SH-SY5Y (cell line): ENCODE measurements around the gene DUSP28.

Experiments used
- GATA2 ChIP-seq: IDR thresholded peaks from 2 replicates; pipeline ENCODE4 v1.6.1; 2011; ENCODE audit warnings: mild to moderate bottlenecking, low read depth, low read length
- GATA3 ChIP-seq: IDR thresholded peaks from 2 replicates; pipeline ENCODE4 v1.6.1; 2011; ENCODE audit warnings: low read depth, mild to moderate bottlenecking, low read length, moderate library complexity

Gene DUSP28

DNA sequence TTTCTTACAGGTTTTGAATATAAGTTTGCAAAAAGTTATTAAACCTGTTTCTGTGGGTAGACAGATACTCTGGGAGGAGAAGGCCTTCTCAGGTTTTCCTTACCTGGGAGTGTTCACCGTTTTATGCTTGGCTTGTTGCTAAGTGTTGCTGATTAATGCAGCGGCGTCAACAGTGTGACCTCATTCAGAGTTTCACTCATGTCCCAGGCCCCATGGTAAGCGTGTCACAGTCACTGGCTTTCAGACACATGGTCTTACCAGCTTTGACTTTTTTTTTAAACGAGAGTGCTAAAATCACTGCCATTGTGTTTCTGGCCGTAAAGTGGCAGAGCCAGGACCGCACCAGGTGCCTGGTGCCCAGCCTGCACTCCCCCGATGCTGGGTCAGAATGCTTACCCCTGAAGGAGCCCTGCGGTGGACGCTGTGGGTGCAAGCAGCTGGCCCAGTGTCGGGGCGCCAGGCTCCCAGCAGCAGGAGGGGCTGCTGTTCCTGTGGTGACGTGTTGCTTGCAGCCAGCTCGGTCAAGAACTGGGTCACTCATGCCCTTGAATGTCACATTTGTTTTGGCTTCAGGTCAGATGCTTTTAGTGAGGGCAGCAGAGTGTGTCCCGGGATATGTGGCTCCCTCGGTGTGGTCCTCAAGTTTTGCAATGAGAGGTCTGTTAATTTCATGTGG, 29.8 kb downstream of the DUSP28 start:
- no peak for TF ChIP-seq GATA2
- no peak for TF ChIP-seq GATA3

DNA sequence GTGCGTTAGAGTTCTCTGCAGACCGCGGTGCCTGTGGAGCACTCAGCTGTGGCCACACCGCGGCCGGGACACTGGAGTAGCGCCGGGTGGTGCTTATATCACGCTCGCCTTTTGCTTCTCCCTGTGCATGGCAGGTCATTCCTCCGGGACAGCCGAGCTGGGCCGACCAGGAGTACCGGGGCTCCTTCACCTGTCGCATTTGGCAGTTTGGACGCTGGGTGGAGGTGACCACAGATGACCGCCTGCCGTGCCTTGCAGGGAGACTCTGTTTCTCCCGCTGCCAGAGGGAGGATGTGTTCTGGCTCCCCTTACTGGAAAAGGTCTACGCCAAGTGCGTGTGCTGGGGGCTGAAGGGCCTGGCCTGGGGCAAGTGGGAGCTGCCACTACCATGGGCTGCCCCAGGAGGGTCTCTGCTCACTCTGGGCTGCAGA, 30.5 kb downstream of the DUSP28 start:
- TF ChIP-seq GATA2 (no peak), GATA3 (no peak)

DNA sequence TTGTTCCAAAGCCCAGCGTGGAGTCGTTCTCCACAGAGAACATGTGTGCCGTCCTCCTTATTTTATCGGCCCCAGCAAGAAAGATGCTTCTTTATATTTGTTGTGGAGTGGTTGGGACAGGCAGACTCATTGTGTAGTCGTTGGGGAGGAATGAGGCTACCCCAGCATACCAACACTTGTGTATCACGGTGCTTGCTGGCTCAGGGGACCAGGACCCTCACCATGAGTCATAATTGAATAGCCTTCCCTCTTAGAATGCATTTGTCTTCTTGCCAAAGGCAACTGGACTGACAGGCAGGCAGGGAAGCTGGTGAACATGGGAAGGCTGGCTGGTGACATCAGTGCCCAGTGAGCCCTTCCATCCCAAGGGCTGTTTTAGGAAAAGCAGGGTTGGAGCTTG, 31.1 kb downstream of the DUSP28 start:
- TF ChIP-seq GATA3 (no peak), GATA2 (no peak)

DNA sequence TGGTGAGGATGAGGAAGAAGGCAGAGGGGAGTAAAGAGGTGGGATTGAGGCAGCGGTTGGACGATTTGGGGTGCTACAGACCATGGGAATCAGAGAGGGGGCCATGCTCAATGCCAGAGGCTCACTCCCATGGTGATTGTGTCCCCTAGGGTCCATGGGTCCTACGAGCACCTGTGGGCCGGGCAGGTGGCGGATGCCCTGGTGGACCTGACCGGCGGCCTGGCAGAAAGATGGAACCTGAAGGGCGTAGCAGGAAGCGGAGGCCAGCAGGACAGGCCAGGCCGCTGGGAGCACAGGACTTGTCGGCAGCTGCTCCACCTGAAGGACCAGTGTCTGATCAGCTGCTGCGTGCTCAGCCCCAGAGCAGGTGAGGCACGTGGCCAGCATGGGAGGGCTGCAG, 31.6 kb downstream of the DUSP28 start:
- TF ChIP-seq GATA3 (no peak), GATA2 (no peak)

DNA sequence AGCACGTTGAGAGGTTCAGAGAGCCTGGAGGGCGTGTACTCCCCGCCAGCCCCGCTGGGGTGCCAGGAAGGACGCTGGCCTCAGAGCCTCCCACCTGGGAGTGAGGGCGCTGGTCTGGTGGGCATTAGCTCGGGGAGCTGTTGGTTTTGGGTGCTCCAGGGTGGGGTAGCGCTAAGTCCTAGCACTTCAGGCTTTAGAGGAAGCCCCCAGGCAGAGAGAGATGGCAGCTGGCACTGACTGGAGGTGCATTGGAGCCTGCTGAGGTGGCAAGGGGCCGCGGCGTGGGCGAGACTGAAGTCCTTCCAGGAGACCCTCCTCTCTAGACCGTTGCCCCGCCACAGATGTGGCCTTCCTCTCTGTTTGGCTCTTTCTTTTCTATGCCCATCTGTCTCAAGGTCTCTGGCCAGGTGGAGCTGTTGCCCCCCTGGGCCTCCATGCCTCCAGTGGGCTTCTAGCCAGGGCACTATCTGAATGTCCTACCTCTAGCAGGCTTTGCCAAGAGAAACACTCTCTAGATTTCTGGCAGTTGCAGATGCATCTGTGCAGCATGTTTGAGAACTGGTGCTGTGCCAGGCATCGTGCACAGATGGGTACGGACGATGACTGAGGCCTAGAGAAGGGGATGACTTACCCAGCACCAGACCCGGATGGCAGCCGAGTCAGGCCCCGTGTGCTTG, 33.0 kb downstream of the DUSP28 start:
- TF ChIP-seq GATA3 (no peak), GATA2 (no peak)

DNA sequence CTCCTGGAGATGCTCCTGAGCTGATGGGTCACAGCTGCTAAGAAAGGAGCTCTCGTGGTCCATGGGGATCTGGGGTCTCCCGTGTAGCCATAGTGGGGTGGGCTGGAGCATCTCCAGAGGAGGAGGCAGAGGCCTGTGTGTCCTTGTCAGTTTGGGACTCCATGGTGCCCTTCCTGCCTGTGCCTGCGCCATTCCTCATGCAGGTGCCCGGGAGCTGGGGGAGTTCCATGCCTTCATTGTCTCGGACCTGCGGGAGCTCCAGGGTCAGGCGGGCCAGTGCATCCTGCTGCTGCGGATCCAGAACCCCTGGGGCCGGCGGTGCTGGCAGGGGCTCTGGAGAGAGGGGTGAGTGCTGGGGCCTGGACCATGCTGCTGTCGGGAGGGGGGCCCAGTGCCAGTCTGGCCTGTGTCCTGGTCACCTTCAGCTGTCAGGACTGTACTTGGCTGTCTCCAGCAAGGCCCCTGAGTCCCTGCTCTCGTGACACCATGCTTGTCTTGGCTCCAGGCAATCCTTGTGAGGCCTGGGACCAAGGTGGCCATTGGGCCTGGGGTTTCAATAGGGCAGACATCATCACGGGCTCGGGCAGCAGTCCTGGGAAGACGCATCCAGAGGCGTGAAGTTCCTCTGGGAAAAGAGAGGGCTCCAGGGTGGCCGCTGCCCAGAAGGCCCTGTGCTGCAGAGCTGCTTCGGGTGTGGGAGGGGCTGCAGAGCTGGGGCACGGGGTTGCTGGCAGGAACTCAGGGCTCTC, 33.7 kb downstream of the DUSP28 start:
- TF ChIP-seq GATA3 (no peak), GATA2 (no peak)

DNA sequence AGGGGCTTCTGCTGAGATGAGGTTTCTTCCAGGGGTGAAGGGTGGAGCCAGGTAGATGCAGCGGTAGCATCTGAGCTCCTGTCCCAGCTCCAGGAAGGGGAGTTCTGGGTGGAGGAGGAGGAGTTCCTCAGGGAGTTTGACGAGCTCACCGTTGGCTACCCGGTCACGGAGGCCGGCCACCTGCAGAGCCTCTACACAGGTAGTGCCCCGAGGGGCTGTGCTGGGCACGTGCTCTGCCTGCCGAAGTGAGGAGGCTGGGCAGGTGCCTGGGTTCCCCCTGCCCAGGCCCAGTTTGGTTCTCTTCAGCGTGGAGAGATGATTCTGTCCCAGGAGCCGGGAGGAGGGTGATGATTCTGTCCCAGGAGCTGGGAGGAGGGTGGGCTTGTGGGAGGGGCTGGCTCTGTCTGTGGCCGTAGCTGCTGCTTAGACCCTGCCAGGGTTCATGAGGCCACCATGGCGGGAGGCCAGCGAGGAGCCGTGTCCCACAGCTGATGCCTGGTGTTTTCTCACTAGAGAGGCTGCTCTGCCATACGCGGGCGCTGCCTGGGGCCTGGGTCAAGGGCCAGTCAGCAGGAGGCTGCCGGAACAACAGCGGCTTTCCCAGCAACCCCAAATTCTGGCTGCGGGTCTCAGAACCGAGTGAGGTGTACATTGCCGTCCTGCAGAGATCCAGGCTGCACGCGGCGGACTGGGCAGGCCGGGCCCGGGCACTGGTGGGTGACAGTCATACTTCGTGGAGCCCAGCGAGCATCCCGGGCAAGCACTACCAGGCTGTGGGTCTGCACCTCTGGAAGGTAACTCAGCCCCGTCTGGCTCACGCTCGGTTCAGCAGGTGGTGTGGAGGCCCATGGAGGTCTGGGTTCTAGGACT, 34.6 kb downstream of the DUSP28 start:
- TF ChIP-seq GATA3: no peak
- no peak for TF ChIP-seq GATA2

DNA sequence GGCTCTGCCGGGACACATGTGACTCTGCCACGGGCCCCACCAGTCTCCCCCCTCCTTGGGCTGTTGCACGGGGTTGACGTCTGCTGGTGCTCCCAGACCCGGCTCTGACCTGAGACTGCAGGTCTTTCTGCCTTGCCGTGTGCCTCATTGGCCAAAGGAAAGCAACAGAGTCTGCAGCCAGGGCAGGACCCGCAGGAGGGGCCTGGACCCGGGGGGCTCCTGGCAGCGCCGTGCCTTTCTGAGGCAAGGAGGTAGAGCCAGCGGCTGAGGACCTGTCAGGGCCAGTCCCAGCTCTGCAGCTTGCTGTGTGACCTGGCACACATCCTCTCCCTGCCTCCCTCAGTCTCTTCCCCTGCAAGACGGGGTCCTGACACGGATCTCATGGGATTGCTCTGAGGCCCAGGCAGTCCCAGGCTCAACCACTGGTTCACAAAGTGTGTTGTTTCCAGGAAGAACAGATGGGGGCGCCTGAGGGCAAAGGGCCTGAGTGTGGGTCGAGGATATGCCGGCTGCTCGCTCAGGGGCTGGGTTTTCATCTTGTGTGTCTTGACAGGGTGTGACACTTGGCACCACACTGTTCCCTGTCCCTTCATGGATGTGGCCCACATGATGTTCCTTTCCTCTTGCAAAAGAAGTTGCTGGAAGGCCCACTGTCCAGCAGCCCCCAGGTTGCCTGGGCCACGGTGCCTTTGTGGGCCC, 35.4 kb downstream of the DUSP28 start:
- TF ChIP-seq GATA2 (no peak), GATA3 (no peak)

DNA sequence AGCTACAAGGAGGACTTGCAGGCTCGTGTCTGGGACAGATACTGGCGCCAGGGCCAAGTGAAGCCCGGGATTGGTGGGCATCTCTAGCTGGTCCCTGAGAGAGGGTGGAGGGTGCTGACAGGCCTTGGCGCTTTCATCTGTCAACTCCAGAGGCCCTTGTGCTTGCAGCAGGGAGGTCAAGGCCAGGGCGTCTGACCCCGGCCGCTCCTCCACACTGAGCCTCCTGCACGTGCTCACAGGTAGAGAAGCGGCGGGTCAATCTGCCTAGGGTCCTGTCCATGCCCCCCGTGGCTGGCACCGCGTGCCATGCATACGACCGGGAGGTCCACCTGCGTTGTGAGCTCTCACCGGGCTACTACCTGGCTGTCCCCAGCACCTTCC, 35.9 kb downstream of the DUSP28 start:
- TF ChIP-seq GATA3: no peak
- TF ChIP-seq GATA2: no peak

DNA sequence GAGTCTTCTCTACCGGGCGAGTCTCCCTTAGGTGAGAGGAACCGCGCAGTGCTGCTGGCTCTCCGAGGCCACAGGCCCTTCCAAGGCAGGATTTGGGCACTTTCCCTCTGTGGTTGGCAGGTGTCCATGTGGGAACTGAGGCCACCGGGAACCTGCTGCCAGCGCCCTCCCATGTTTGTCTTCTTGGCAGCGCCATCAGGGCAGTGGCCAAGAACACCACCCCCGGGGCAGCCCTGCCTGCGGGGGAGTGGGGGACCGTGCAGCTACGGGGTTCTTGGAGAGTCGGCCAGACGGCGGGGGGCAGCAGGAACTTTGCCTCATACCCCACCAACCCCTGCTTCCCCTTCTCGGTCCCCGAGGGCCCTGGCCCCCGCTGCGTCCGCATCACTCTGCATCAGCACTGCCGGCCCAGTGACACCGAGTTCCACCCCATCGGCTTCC, 36.4 kb downstream of the DUSP28 start:
- no peak for TF ChIP-seq GATA2
- TF ChIP-seq GATA3: no peak

DNA sequence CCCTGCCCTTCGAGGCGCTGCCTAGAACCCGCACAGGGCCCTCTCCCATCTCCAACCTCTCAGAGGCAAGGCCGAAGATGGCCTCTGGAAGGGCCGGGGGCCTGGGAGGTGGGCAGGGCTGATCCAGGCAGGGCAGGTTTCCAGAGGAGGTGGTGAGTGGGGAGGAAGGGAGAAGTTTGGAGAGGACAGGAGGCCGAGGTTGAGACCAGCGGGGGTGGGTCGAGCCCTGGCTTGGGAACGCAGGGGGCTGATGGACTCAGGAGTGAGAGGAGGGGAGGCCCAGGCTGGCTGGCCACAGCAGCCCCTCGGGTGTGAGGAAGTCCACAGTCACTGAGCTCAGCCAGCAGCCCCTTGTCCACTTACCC, 36.9 kb downstream of the DUSP28 start:
- no peak for TF ChIP-seq GATA2
- TF ChIP-seq GATA3: no peak

DNA sequence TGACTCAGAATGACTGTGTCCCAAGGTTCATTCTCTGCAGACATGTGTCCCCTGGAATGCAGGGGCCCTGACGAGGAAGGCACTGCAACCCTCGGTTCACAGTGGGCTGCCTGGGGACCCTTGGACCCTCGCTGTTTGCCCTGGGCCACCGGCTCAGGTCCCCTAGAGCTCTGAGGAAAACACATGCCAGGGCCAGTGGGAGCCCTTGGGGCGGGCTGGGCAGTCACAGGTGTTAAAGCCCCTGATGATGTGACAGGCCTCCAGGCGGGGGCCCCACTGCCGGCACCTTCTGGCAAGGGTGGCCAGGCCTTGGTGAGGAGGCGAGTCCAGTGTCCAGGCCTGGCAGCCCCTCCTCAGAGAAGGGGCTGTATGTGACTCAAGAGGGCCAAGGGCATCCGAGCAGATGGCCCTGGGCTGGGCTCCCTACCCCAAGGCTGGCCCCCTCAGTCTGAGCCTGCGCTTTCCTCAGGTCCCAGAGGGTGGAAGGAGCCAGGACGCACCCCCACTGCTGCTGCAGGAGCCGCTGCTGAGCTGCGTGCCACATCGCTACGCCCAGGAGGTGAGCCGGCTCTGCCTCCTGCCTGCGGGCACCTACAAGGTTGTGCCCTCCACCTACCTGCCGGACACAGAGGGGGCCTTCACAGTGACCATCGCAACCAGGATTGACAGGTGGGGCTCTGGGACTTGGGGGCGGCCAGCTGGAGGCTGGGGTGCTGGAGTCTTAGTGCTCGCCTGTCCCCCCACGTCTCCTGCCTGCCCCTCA, 37.4 kb downstream of the DUSP28 start:
- no peak for TF ChIP-seq GATA3
